Thyroid gland (tissue), 4 donors: ENCODE data around the gene PRKCA. TPM values are rescaled to one million over a fixed set of nuclear protein-coding genes. Genes with fewer than 3 reads are reported as not detected.
A peak's percentile ranks its signal among the peaks of the same experiment; 100 is the strongest.

Experiments
- DNase-seq, 2 donors: peaks; one replicate each; pipeline ENCODE4 v3.0.0-alpha.2; 2019
- H3K27ac ChIP-seq, 3 donors: fragments of 200-600 bp; sonication (generic); 1 replicate in 2 of 3; 2 replicates in 1 of 3; pipeline ENCODE4 v1.5.1; 2016 to 2019; ENCODE audit warnings: mild to moderate bottlenecking in 1 of 3, moderate library complexity in 1 of 3
- H3K27me3 ChIP-seq: fragments of 200-600 bp; sonication (generic); one replicate; pipeline ENCODE4 v1.5.1; 2019
- H3K36me3 ChIP-seq, 2 donors: fragments of 200-600 bp; sonication (generic); one replicate each; pipeline ENCODE4 v1.5.1; 2016 to 2019
- H3K4me1 ChIP-seq, 2 donors: fragments of 200-600 bp; sonication (generic); one replicate each; pipeline ENCODE4 v1.5.1; 2017 to 2019
- H3K4me3 ChIP-seq, 3 donors: fragments of 200-600 bp; sonication (generic); replicated peaks in 1 of 3; 1 replicate in 2 of 3; 2 replicates in 1 of 3; pipeline ENCODE4 v1.5.1; 2016; ENCODE audit warnings: mild to moderate bottlenecking in 1 of 3
- H3K9me3 ChIP-seq: fragments of 200-600 bp; sonication (generic); one replicate; pipeline ENCODE4 v1.5.1; 2017
- CTCF ChIP-seq, 6 experiments: fragments of 200-600 bp in 3 of 6; fragments of 450-650 bp in 3 of 6; sonication (generic) in 3 of 6; IDR thresholded peaks; one replicate each; pipeline ENCODE4 v1.5.1; 2016 to 2019; ENCODE audit warnings: antibody characterized with exemption in 6 of 6, mild to moderate bottlenecking in 2 of 6, inconsistent platforms in 1 of 6, moderate library complexity in 1 of 6
- POLR2A ChIP-seq, 2 donors: fragments of 450-650 bp; IDR thresholded peaks; one replicate each; pipeline ENCODE4 v1.6.1; 2017; ENCODE audit warnings: antibody characterized with exemption in 2 of 2, mild to moderate bottlenecking in 2 of 2, moderate library complexity in 1 of 2
- WGBS, 2 donors: methylation state at CpG; one replicate each; pipeline ENCODE4 v1.1.5; 2017; 5-methylcytosine and 5-hydroxymethylcytosine counted together
- intact Hi-C: fragments of 100-400 bp; cut with DNase I; formaldehyde crosslinking; loops from one replicate; pipeline ENCODE4 v1.15.1; 2023
- total RNA-seq, 4 donors: library from RNA; depleted of rRNA; stranded (reverse); fragments of >200 nt; gene quantifications; one replicate each; pipeline ENCODE4 v1.2.3, GENCODE V29; 2016

The PRKCA gene
- total RNA-seq, 4 donors from 2014 or later: 6.7 to 24.2 (median 15.3) TPM

- Histone ChIP-seq H3K4me1 (peaks cover 5 to 9% of the 10 kb centered on the region in 2 donors), H3K4me3 (no peak overlapping the region), H3K36me3 (no peaks in the 10 kb centered on the region), H3K27ac (no peak overlapping the region), H3K27me3 (no peaks in the 10 kb centered on the region), H3K9me3 (no peaks in the 10 kb centered on the region)
- intact Hi-C loops: no loop called here
- DNase-seq: no peak
- WGBS, 2 donors: 93 to 100% methylated on average over 2 of the region's 2 CpGs
- TF ChIP-seq CTCF (IDR thresholded peaks at IDR 0.05) (no peak), POLR2A (IDR thresholded peaks at IDR 0.05) (no peak)
Measured at GRCh38 chr17:66764506-66764905, 462.1 kb downstream of the PRKCA start.

GRCh38 chr17:66767154-66767933 is 464.9 kb downstream of the PRKCA start:
- H3K4me1 ChIP-seq: peaks cover 5 to 8% of the 10 kb centered on the region in 2 donors
- peak overlapping the region in 1 of 3 donors; percentile 57 for H3K27ac ChIP-seq
- H3K9me3 ChIP-seq: no peaks in the 10 kb centered on the region
- intact Hi-C loops: no loop called here
- TF ChIP-seq CTCF (IDR thresholded peaks at IDR 0.05) (no peak), POLR2A (IDR thresholded peaks at IDR 0.05) (no peak)
- H3K4me3 ChIP-seq: no peak overlapping the region
- DNase-seq: peak in 1 of 2 donors; percentile 16
- 26 to 62% methylated on average over 3 of the region's 3 CpGs for WGBS, 2 donors
- H3K27me3 ChIP-seq: no peaks in the 10 kb centered on the region
- no peaks in the 10 kb centered on the region for H3K36me3 ChIP-seq

GRCh38 chr17:66769911-66770310 is 467.5 kb downstream of the PRKCA start:
- no peak for DNase-seq
- intact Hi-C loops: no loop called here
- Histone ChIP-seq H3K4me1 (peaks cover 6 to 11% of the 10 kb centered on the region in 2 donors), H3K4me3 (no peak overlapping the region), H3K27me3 (no peaks in the 10 kb centered on the region), H3K36me3 (no peaks in the 10 kb centered on the region), H3K9me3 (no peaks in the 10 kb centered on the region), H3K27ac (no peak overlapping the region)
- WGBS, 2 donors: 37 to 58% methylated on average over 1 of the region's 1 CpG
- TF ChIP-seq POLR2A (IDR thresholded peaks at IDR 0.05): no peak
- no peak for TF ChIP-seq CTCF (IDR thresholded peaks at IDR 0.05)

- intact Hi-C loops: no loop called here
- TF ChIP-seq CTCF (IDR thresholded peaks at IDR 0.05) (no peak), POLR2A (IDR thresholded peaks at IDR 0.05) (no peak)
- peak; percentile 58 to 61 for DNase-seq
- peak overlapping the region in 2 of 3 donors; percentile 10 to 26 for H3K27ac ChIP-seq
- no peaks in the 10 kb centered on the region for H3K9me3 ChIP-seq
- H3K4me3 ChIP-seq: no peak overlapping the region
- 59 to 70% methylated on average over 5 of the region's 5 CpGs for WGBS, 2 donors
- H3K27me3 ChIP-seq: no peaks in the 10 kb centered on the region
- peaks cover 30 to 34% of the 10 kb centered on the region in 2 donors for H3K4me1 ChIP-seq
- no peaks in the 10 kb centered on the region for H3K36me3 ChIP-seq
Measured at GRCh38 chr17:66772148-66772812, 469.9 kb downstream of the PRKCA start.

GRCh38 chr17:66775271-66775670 is 472.9 kb downstream of the PRKCA start:
- WGBS, 2 donors: 65 to 67% methylated on average over 6 of the region's 6 CpGs
- intact Hi-C loops: no loop called here
- DNase-seq: no peak
- H3K36me3 ChIP-seq: no peaks in the 10 kb centered on the region
- H3K9me3 ChIP-seq: no peaks in the 10 kb centered on the region
- peak overlapping the region in 2 of 3 donors; percentile 24 to 26 for H3K27ac ChIP-seq
- H3K27me3 ChIP-seq: no peaks in the 10 kb centered on the region
- peaks cover 32 to 37% of the 10 kb centered on the region in 2 donors for H3K4me1 ChIP-seq
- no peak overlapping the region for H3K4me3 ChIP-seq
- TF ChIP-seq POLR2A (IDR thresholded peaks at IDR 0.05): no peak
- no peak for TF ChIP-seq CTCF (IDR thresholded peaks at IDR 0.05)
